Psoas muscle (tissue), 8 donors: ENCODE results near the gene ZNF350. TPM values are rescaled to one million over a fixed set of nuclear protein-coding genes. Genes with fewer than 3 reads are reported as not detected.

Experiments used
- ATAC-seq, 4 donors: fragments of 200-7000 bp; cut with Tn5 transposase; one replicate each; pipeline ENCODE4 v1.9.1; 2020; ENCODE audit warnings: moderate library complexity in 3 of 4, mild to moderate bottlenecking in 2 of 4
- DNase-seq, 2 donors: peaks; one replicate each; pipeline ENCODE4 v3.0.0-alpha.2; 2020
- H3K27ac ChIP-seq: fragments of 200-600 bp; one replicate; pipeline ENCODE4 v1.8.0; 2022
- H3K27me3 ChIP-seq, 3 donors: fragments of 200-600 bp in 1 of 3; one replicate each; pipeline versions ENCODE4 v1.6.1 to v1.8.0; 2013 to 2022; ENCODE audit warnings: low read length in 2 of 3, mild to moderate bottlenecking in 2 of 3, moderate library complexity in 1 of 3; ENCODE audit not compliant: insufficient read depth in 3 of 3
- H3K36me3 ChIP-seq, 2 donors: fragments of 200-600 bp in 1 of 2; one replicate each; pipeline versions ENCODE4 v1.6.1 to v1.8.0; 2013 to 2022; ENCODE audit warnings: low read depth in 1 of 2, mild to moderate bottlenecking in 1 of 2, moderate library complexity in 1 of 2; ENCODE audit not compliant: insufficient read depth in 1 of 2
- H3K4me1 ChIP-seq: fragments of 200-600 bp; one replicate; pipeline ENCODE4 v1.8.0; 2022
- H3K4me3 ChIP-seq: fragments of 200-600 bp; one replicate; pipeline ENCODE4 v1.8.0; 2022; ENCODE audit warnings: mild to moderate bottlenecking
- H3K9me3 ChIP-seq: fragments of 200-600 bp; one replicate; pipeline ENCODE4 v1.8.0; 2022
- CTCF ChIP-seq: fragments of 200-600 bp; IDR thresholded peaks from one replicate; pipeline ENCODE4 v1.8.0; 2022; ENCODE audit warnings: antibody characterized with exemption
- WGBS, 3 donors: extraction: QIAGEN DNeasy Blood & Tissue Kit; methylation state at CpG; one replicate each; pipeline versions ENCODE4 v1.1.6 to v1.1.7; 2013; 5-methylcytosine and 5-hydroxymethylcytosine counted together
- intact Hi-C, 2 donors: fragments of 100-400 bp; cut with DNase I; formaldehyde crosslinking; loops; one replicate each; pipeline versions ENCODE4 v1.11.0 to v1.14.2; 2022
- polyA plus RNA-seq, 3 donors: library from polyadenylated mRNA; stranded (reverse); fragments of 200-250 nt; gene quantifications; one replicate each; pipeline ENCODE4 v1.2.3, GENCODE V29; 2013
- total RNA-seq, 4 donors: library from RNA; stranded (reverse); fragmentation: NEBNext Ultra II Directional in 2 of 4; extraction: Animal tissue kit (Norgen Biotek cat#: 25700) in 2 of 4; gene quantifications; one replicate each; pipeline versions ENCODE4 v1.2.1 to v1.2.4, GENCODE V29; 2021 to 2023
- donor health status: healthy with polysubstance abuse.
- donor health status: DM: no; HTN: no; CAD: no; lungs with moderate emphysema.
- donor health status: Bipolar disorder and iron deficiency.
- donor health status: healthy.
- donor health status: DM: yes; HTN: yes; CAD: no.
- donor health status: DM: no; HTN: no; CAD: no.
- donor health status: DM: no; HTN: no; CAD: no.
- donor health status: DM: yes; HTN: yes; CAD: no.

Gene ZNF350
- total and polyA plus RNA-seq, 7 donors, result 2.9 to 12.7 (median 5.0) TPM

- Histone ChIP-seq H3K27ac (no peak overlapping the region), H3K9me3 (peaks cover 72% of the 10 kb centered on the region), H3K4me3 (no peak overlapping the region), H3K36me3 (no peaks in the 10 kb centered on the region), H3K4me1 (no peaks in the 10 kb centered on the region), H3K27me3 (no peaks in the 10 kb centered on the region)
- intact Hi-C loops, result no loop called here
- WGBS, 3 donors, result 89 to 93% (median 89%) methylated on average over 8 of the region's 8 CpGs
- no peak for ATAC-seq
- no peak for DNase-seq
- no peak for TF ChIP-seq CTCF
Observed at GRCh38 chr19:51921949-51922348, 64.7 kb downstream of the ZNF350 start.

- no peaks in the 10 kb centered on the region for H3K4me1 ChIP-seq
- H3K4me3 ChIP-seq, result no peak overlapping the region
- intact Hi-C loops, result no loop called here
- TF ChIP-seq CTCF, result no peak
- no peaks in the 10 kb centered on the region for H3K27me3 ChIP-seq
- H3K36me3 ChIP-seq, result no peaks in the 10 kb centered on the region
- no peak for ATAC-seq
- peaks cover 84% of the 10 kb centered on the region for H3K9me3 ChIP-seq
- no peak overlapping the region for H3K27ac ChIP-seq
- DNase-seq, result no peak
- 87 to 89% (median 87%) methylated on average over 3 of the region's 3 CpGs for WGBS, 3 donors
Observed at GRCh38 chr19:51919606-51920005, 67.0 kb downstream of the ZNF350 start.

- Histone ChIP-seq H3K9me3 (peaks cover 82% of the 10 kb centered on the region), H3K27me3 (no peaks in the 10 kb centered on the region), H3K36me3 (no peaks in the 10 kb centered on the region), H3K4me3 (no peak overlapping the region), H3K4me1 (no peaks in the 10 kb centered on the region), H3K27ac (no peak overlapping the region)
- intact Hi-C loops, result no loop called here
- ATAC-seq, result no peak
- DNase-seq, result no peak
- no peak for TF ChIP-seq CTCF
- WGBS, 3 donors, result 82 to 97% (median 92%) methylated on average over 1 of the region's 1 CpG
Observed at GRCh38 chr19:51916167-51916566, 70.5 kb downstream of the ZNF350 start.

GRCh38 chr19:51915324-51915867 is 71.2 kb downstream of the ZNF350 start:
- Histone ChIP-seq H3K4me1 (no peaks in the 10 kb centered on the region), H3K27ac (no peak overlapping the region), H3K9me3 (peaks cover 79% of the 10 kb centered on the region), H3K36me3 (no peaks in the 10 kb centered on the region), H3K27me3 (no peaks in the 10 kb centered on the region), H3K4me3 (no peak overlapping the region)
- no peak for TF ChIP-seq CTCF
- intact Hi-C loops, result no loop called here
- WGBS, 3 donors, result 65 to 71% (median 71%) methylated on average over 5 of the region's 5 CpGs
- ATAC-seq (no peak), DNase-seq (no peak)

Other genes starting within 250 kb of the ZNF350 start
- gene FPR1, start 235.0 kb downstream of the ZNF350 start, total RNA-seq, result 1 to 10 TPM; 1.5 to 6.7 (median 3.5) TPM
- 1 to 10 TPM in 1 of 3 donors, under 1 TPM in 2; 0.45 to 2.1 (median 0.55) TPM for gene FPR1, start 235.0 kb downstream of the ZNF350 start, polyA plus RNA-seq
- under 1 TPM; 0.30 to 0.98 (median 0.68) TPM for gene FPR2, start 225.7 kb downstream of the ZNF350 start, total RNA-seq
- gene FPR2, start 225.7 kb downstream of the ZNF350 start, polyA plus RNA-seq, result under 1 TPM; 0.06 to 0.21 (median 0.08) TPM
- gene FPR3, start 191.7 kb downstream of the ZNF350 start, total RNA-seq, result 1 to 10 TPM; 1.2 to 2.3 (median 1.8) TPM
- under 1 TPM; 0.27 to 0.66 (median 0.32) TPM for gene FPR3, start 191.7 kb downstream of the ZNF350 start, polyA plus RNA-seq
- 1 to 10 TPM; 3.9 to 9.1 (median 5.3) TPM for gene ZNF577, start 98.9 kb downstream of the ZNF350 start, total RNA-seq
- gene ZNF577, start 98.9 kb downstream of the ZNF350 start, polyA plus RNA-seq, result 10 to 100 TPM in 1 of 3 donors, 1 to 10 TPM in 2; 3.1 to 10.4 (median 5.1) TPM
- gene ZNF649, start 81.8 kb downstream of the ZNF350 start, total RNA-seq, result 1 to 10 TPM; 4.2 to 6.0 (median 4.9) TPM
- gene ZNF649, start 81.8 kb downstream of the ZNF350 start, polyA plus RNA-seq, result 1 to 10 TPM; 2.9 to 6.0 (median 3.6) TPM
- gene ZNF613, start 59.4 kb downstream of the ZNF350 start, total RNA-seq, result 1 to 10 TPM; 1.7 to 3.6 (median 2.3) TPM
- 1 to 10 TPM; 1.7 to 4.5 (median 2.3) TPM for gene ZNF613, start 59.4 kb downstream of the ZNF350 start, polyA plus RNA-seq
- gene ZNF615, start 21.4 kb upstream of the ZNF350 start, total RNA-seq, result 1 to 10 TPM; 4.5 to 7.4 (median 5.2) TPM
- 1 to 10 TPM; 1.5 to 8.2 (median 3.3) TPM for gene ZNF615, start 21.4 kb upstream of the ZNF350 start, polyA plus RNA-seq
- gene ZNF614, start 41.5 kb upstream of the ZNF350 start, total RNA-seq, result 1 to 10 TPM; 3.8 to 6.2 (median 4.5) TPM
- 1 to 10 TPM; 3.3 to 7.7 (median 3.4) TPM for gene ZNF614, start 41.5 kb upstream of the ZNF350 start, polyA plus RNA-seq
- gene ZNF432, start 62.0 kb upstream of the ZNF350 start, total RNA-seq, result 1 to 10 TPM; 3.1 to 6.4 (median 4.5) TPM
- gene ZNF432, start 62.0 kb upstream of the ZNF350 start, polyA plus RNA-seq, result 1 to 10 TPM; 3.4 to 6.6 (median 4.2) TPM
- 1 to 10 TPM; 3.0 to 4.4 (median 3.2) TPM for gene ZNF841, start 108.9 kb upstream of the ZNF350 start, total RNA-seq
- gene ZNF841, start 108.9 kb upstream of the ZNF350 start, polyA plus RNA-seq, result 1 to 10 TPM; 1.2 to 4.3 (median 2.2) TPM
- gene ZNF616, start 153.1 kb upstream of the ZNF350 start, total RNA-seq, result 1 to 10 TPM; 1.8 to 6.2 (median 3.8) TPM
- 1 to 10 TPM; 1.5 to 4.8 (median 2.2) TPM for gene ZNF616, start 153.1 kb upstream of the ZNF350 start, polyA plus RNA-seq
- gene ZNF836, start 184.8 kb upstream of the ZNF350 start, total RNA-seq, result 1 to 10 TPM; 2.1 to 6.4 (median 3.9) TPM
- gene ZNF836, start 184.8 kb upstream of the ZNF350 start, polyA plus RNA-seq, result 1 to 10 TPM; 1.3 to 4.4 (median 1.8) TPM
- 100 to 1,000 TPM; 182 to 340 (median 268) TPM for gene PPP2R1A, start 203.2 kb upstream of the ZNF350 start, total RNA-seq
- 100 to 1,000 TPM; 127 to 400 (median 139) TPM for gene PPP2R1A, start 203.2 kb upstream of the ZNF350 start, polyA plus RNA-seq